Smooth muscle cell (in vitro differentiated cells): Measurements from ENCODE around the gene TK1. TPM values are rescaled to one million over a fixed set of nuclear protein-coding genes. Genes with fewer than 3 reads are reported as not detected.

Experiments used
- DNase-seq: peaks from one replicate; lab custom pipeline; 2025; ENCODE audit not compliant: unreplicated experiment; lab: John Stamatoyannopoulos, UW
- H2AFZ ChIP-seq: fragments of 200-600 bp; sonication (generic); 2 replicates; pipeline ENCODE4 v1.6.0; 2016; ENCODE audit warnings: antibody characterized with exemption, low read depth, mild to moderate bottlenecking
- H3F3A ChIP-seq: fragments of 200-600 bp; sonication (generic); 2 replicates; pipeline ENCODE4 v1.6.0; 2017; ENCODE audit warnings: antibody characterized with exemption, low read depth
- H3K27ac ChIP-seq: fragments of 200-600 bp; sonication (generic); 2 replicates; pipeline ENCODE4 v1.5.1; 2016; ENCODE audit warnings: low read depth, mild to moderate bottlenecking
- H3K27me3 ChIP-seq: fragments of 200-600 bp; sonication (generic); 2 replicates; pipeline ENCODE4 v1.6.1; 2016; ENCODE audit warnings: low read depth, mild to moderate bottlenecking
- H3K36me3 ChIP-seq: fragments of 200-600 bp; sonication (generic); 2 replicates; pipeline ENCODE4 v1.5.1; 2016; ENCODE audit warnings: low read depth
- H3K4me1 ChIP-seq: fragments of 200-600 bp; sonication (generic); 2 replicates; pipeline ENCODE4 v1.5.1; 2016; ENCODE audit warnings: low read depth
- H3K4me2 ChIP-seq: fragments of 200-600 bp; sonication (generic); 2 replicates; pipeline ENCODE4 v1.6.0; 2016; ENCODE audit warnings: mild to moderate bottlenecking
- H3K4me3 ChIP-seq: fragments of 200-600 bp; sonication (generic); 2 replicates; pipeline ENCODE4 v1.5.1; 2016; ENCODE audit warnings: mild to moderate bottlenecking
- H3K79me2 ChIP-seq: fragments of 200-600 bp; sonication (generic); 2 replicates; pipeline ENCODE4 v1.6.0; 2016; ENCODE audit warnings: low read depth, mild to moderate bottlenecking
- H3K9ac ChIP-seq: fragments of 200-600 bp; sonication (generic); 2 replicates; pipeline ENCODE4 v1.6.0; 2016; ENCODE audit warnings: low read depth
- H3K9me3 ChIP-seq: fragments of 200-600 bp; sonication (generic); replicated peaks from 2 replicates; pipeline ENCODE4 v1.5.1; 2016; ENCODE audit warnings: low read depth
- H4K20me1 ChIP-seq: fragments of 200-600 bp; sonication (generic); 2 replicates; pipeline ENCODE4 v1.6.0; 2016; ENCODE audit warnings: low read depth
- CTCF ChIP-seq: fragments of 200-600 bp; sonication (generic); IDR thresholded peaks from 2 replicates; pipeline ENCODE4 v1.5.1; 2017; ENCODE audit warnings: borderline replicate concordance, mild to moderate bottlenecking, antibody characterized with exemption; ENCODE audit not compliant: insufficient read depth, poor library complexity, severe bottlenecking
- WGBS: methylation state at CpG from one replicate; pipeline ENCODE4 v1.1.7; 2016; ENCODE audit warnings: low lambda C conversion rate; 5-methylcytosine and 5-hydroxymethylcytosine counted together
- polyA plus RNA-seq: library from polyadenylated mRNA; unstranded; fragments of >200 nt; fragmentation: Nextera tagmentation; extraction: Ambion mirVana; gene quantifications from 2 replicates; pipeline ENCODE4 v1.2.1, GENCODE V29; 2016
- total RNA-seq: library from RNA; depleted of rRNA; stranded (reverse); fragments of >200 nt; gene quantifications from 2 replicates; pipeline ENCODE4 v1.2.3, GENCODE V29; 2014

TK1 gene
- total and polyA plus RNA-seq, 2 experiments from 2014 or later, result 20.9 to 72.7 TPM

GRCh38 chr17:78128551-78129350 lies 58.1 kb downstream of the TK1 start, which contains the start of gene TMC6:
TMC6 (minus strand) TSS chr17:78128755; CDS start chr17:78126832, 1,923 bp downstream.
- Histone ChIP-seq H3K9ac (peak within 1 kb of the TSS; percentile 66), H2AFZ (peak within 1 kb of the TSS; percentile 90), H3K4me2 (peak within 1 kb of the TSS; percentile 99), H4K20me1 (no peaks in the 10 kb centered on the region), H3K4me3 (peak within 1 kb of the TSS; percentile 91), H3K27ac (no peak within 1 kb of the TSS), H3F3A (no peaks in the 10 kb centered on the region), H3K27me3 (peaks cover 18% of the 10 kb centered on the region), H3K4me1 (peaks cover 13% of the 10 kb centered on the region), H3K9me3 (no peaks in the 10 kb centered on the region), H3K79me2 (no peaks in the 10 kb centered on the region), H3K36me3 (no peaks in the 10 kb centered on the region)
- 8% methylated on average over 29 of the region's 54 CpGs for WGBS
- DNase-seq, result no peak
- TF ChIP-seq CTCF, result no peak

- Histone ChIP-seq H3K4me1 (peaks cover 13% of the 10 kb centered on the region), H3K9me3 (no peaks in the 10 kb centered on the region), H2AFZ (peak overlapping the region; percentile 90), H4K20me1 (no peaks in the 10 kb centered on the region), H3K4me3 (peak overlapping the region; percentile 91), H3K79me2 (no peaks in the 10 kb centered on the region), H3K27ac (no peak overlapping the region), H3F3A (no peaks in the 10 kb centered on the region), H3K36me3 (no peaks in the 10 kb centered on the region), H3K4me2 (peak overlapping the region; percentile 99), H3K9ac (peak overlapping the region; percentile 66), H3K27me3 (peaks cover 18% of the 10 kb centered on the region)
- TF ChIP-seq CTCF, result no peak
- DNase-seq, result peak; percentile 43
- 2% methylated on average over 24 of the region's 39 CpGs for WGBS
Measured at GRCh38 chr17:78127888-78128550, 58.8 kb downstream of the TK1 start.

GRCh38 chr17:78127239-78127887 lies 59.5 kb downstream of the TK1 start:
- Histone ChIP-seq H3K27ac (no peak overlapping the region), H2AFZ (peak overlapping the region; percentile 90), H3K9me3 (no peaks in the 10 kb centered on the region), H3K36me3 (no peaks in the 10 kb centered on the region), H4K20me1 (no peaks in the 10 kb centered on the region), H3K79me2 (no peaks in the 10 kb centered on the region), H3K4me1 (peaks cover 13% of the 10 kb centered on the region), H3K4me2 (peak overlapping the region; percentile 99), H3K9ac (peak overlapping the region; percentile 66), H3F3A (no peaks in the 10 kb centered on the region), H3K27me3 (peaks cover 17% of the 10 kb centered on the region), H3K4me3 (peak overlapping the region; percentile 91)
- no peak for DNase-seq
- WGBS, result 10% methylated on average over 25 of the region's 25 CpGs
- no peak for TF ChIP-seq CTCF
